MCF 10A (cell line): ENCODE measurements around the gene ACAP2. TPM values are rescaled to one million over a fixed set of nuclear protein-coding genes. Genes with fewer than 3 reads are reported as not detected.

Source experiments
- BruUV-seq: library from RNA; stranded (reverse); fragments of 400-500 nt; replicated peaks from 2 replicates; lab custom pipeline; 2021; lab: Mats Ljungman, UMichigan
- CTCF ChIA-PET: fragments of 300-600 bp; sonication (Branson Sonifier 250); formaldehyde crosslinking; extraction: SDS; loops from one replicate; lab custom pipeline; 2021; ENCODE audit warnings: antibody characterized with exemption, inconsistent platforms; lab: Yijun Ruan, JAX
- POLR2A ChIA-PET: fragments of 300-600, 350-650 bp; sonication (Branson Sonifier 250); formaldehyde crosslinking; extraction: SDS; loops from one replicate; lab custom pipeline; 2020; ENCODE audit warnings: antibody characterized with exemption, inconsistent platforms; lab: Yijun Ruan, JAX
- DNase-seq: peaks from one replicate; pipeline ENCODE4 v3.0.0-alpha.2; 2018; ENCODE audit not compliant: unreplicated experiment
- H3K27ac Mint-ChIP-seq: one replicate; pipeline ENCODE4 v1.8.0; 2022; ENCODE audit warnings: mild to moderate bottlenecking, low read depth, mixed read lengths; ENCODE audit not compliant: unreplicated experiment
- H3K27me3 Mint-ChIP-seq: one replicate; pipeline ENCODE4 v1.8.0; 2022; ENCODE audit warnings: mixed read lengths; ENCODE audit not compliant: insufficient read depth, unreplicated experiment
- H3K36me3 Mint-ChIP-seq: one replicate; pipeline ENCODE4 v1.8.0; 2022; ENCODE audit warnings: mild to moderate bottlenecking, moderate library complexity, mixed read lengths; ENCODE audit not compliant: insufficient read depth, unreplicated experiment
- H3K4me1 Mint-ChIP-seq: one replicate; pipeline ENCODE4 v1.8.0; 2022; ENCODE audit warnings: mixed read lengths; ENCODE audit not compliant: insufficient read depth, unreplicated experiment
- H3K4me3 Mint-ChIP-seq: one replicate; pipeline ENCODE4 v1.8.0; 2022; ENCODE audit warnings: mild to moderate bottlenecking, moderate library complexity, mixed read lengths; ENCODE audit not compliant: unreplicated experiment
- H3K9me3 Mint-ChIP-seq: one replicate; pipeline ENCODE4 v1.8.0; 2022; ENCODE audit warnings: mixed read lengths; ENCODE audit not compliant: unreplicated experiment
- CTCF ChIP-seq: fragments of 200-600 bp; IDR thresholded peaks from one replicate; pipeline ENCODE4 v1.8.0; 2022; ENCODE audit warnings: antibody characterized with exemption, mild to moderate bottlenecking; ENCODE audit not compliant: unreplicated experiment
- intact Hi-C: fragments of 100-400 bp; cut with micrococcal nuclease; formaldehyde crosslinking; loops from 2 replicates; pipeline ENCODE4 v1.14.1; 2022
- total RNA-seq: library from RNA; stranded (reverse); gene quantifications from 2 replicates; pipeline ENCODE4 v1.2.3, GENCODE V29; 2022

ACAP2 gene
- total RNA-seq, 1 experiment from 2014 or later = 53.2 TPM

- H3K4me3 Mint-ChIP-seq = no peak overlapping the region
- POLR2A ChIA-PET = interaction anchor here (0.5 kb wide), 1 partner anchor 232 kb away, joined by 3 read pairs; no protein-coding TSS in a partner anchor
Observed at GRCh38 chr3:195227871-195228270, 214.9 kb downstream of the ACAP2 start.

DNA sequence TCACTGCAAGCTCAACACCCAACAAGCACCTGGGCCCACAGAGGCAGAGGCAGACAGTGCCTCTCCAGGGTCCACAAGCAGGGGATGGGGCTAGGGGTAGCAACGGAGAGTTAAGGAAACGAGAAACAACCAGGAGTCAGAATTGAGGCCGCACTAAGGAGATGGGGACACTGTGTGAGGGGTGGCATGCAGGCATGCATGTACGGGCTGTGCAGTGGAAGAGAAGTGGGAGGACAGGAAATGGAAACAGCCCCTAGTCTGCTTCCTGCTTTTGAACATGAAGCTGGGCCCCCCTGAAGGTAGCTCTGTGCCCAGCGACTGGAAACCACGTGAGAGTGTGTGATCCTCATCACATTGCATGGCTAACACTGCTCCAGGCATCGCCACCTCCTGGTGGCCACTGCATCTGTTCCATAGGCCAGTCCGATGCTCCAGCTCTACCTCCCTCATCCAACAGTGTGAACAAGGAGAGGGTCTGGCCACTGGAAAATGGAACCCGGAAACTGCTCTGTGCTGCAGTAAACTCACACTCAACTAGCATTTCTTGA lies 215.8 kb downstream of the ACAP2 start:
- Mint-ChIP-seq H3K4me3 (no peak overlapping the region), H3K27me3 (no peaks in the 10 kb centered on the region), H3K9me3 (peaks cover 1% of the 10 kb centered on the region), H3K4me1 (peaks cover 9% of the 10 kb centered on the region), H3K36me3 (peaks cover 5% of the 10 kb centered on the region), H3K27ac (no peak overlapping the region)
- CTCF ChIA-PET = interaction anchor here (0.6 to 1.6 kb wide), 5 partner anchors 13 to 515 kb away, joined by 3 to 5 read pairs (median 3); no protein-coding TSS in a partner anchor
- no TSS peak for BruUV-seq
- intact Hi-C loops = no loop called here
- POLR2A ChIA-PET = no interaction called here
- no peak for TF ChIP-seq CTCF
- DNase-seq = no peak

More at GRCh38 chr3:195227871-195228270, 214.9 kb downstream of the ACAP2 start:
- peaks cover 7% of the 10 kb centered on the region for H3K4me1 Mint-ChIP-seq
- CTCF ChIA-PET = interaction anchor here (0.6 to 1.4 kb wide), 3 partner anchors 21 to 541 kb away, joined by 3 read pairs; no protein-coding TSS in a partner anchor
- DNase-seq = no peak
- BruUV-seq = no TSS peak
- intact Hi-C loops = no loop called here
- peaks cover 5% of the 10 kb centered on the region for H3K36me3 Mint-ChIP-seq
- no peak for TF ChIP-seq CTCF
- H3K9me3 Mint-ChIP-seq = peaks cover 8% of the 10 kb centered on the region
- H3K27ac Mint-ChIP-seq = no peak overlapping the region
- H3K27me3 Mint-ChIP-seq = no peaks in the 10 kb centered on the region

- H3K27ac Mint-ChIP-seq = no peak overlapping the region
- DNase-seq = no peak
- no peaks in the 10 kb centered on the region for H3K27me3 Mint-ChIP-seq
- intact Hi-C loops = no loop called here
- BruUV-seq = no TSS peak
- no peak overlapping the region for H3K4me3 Mint-ChIP-seq
- POLR2A ChIA-PET = no interaction called here
- peaks cover 9% of the 10 kb centered on the region for H3K4me1 Mint-ChIP-seq
- no peak for TF ChIP-seq CTCF
- H3K36me3 Mint-ChIP-seq = peaks cover 5% of the 10 kb centered on the region
- no peaks in the 10 kb centered on the region for H3K9me3 Mint-ChIP-seq
- CTCF ChIA-PET = interaction anchor here (0.6 to 1.6 kb wide), 6 partner anchors 14 to 516 kb away, joined by 3 to 5 read pairs (median 3); no protein-coding TSS in a partner anchor
Observed at GRCh38 chr3:195226445-195226844, 216.4 kb downstream of the ACAP2 start.

- Mint-ChIP-seq H3K4me3 (no peak overlapping the region), H3K4me1 (peaks cover 9% of the 10 kb centered on the region), H3K27ac (no peak overlapping the region), H3K36me3 (peaks cover 5% of the 10 kb centered on the region), H3K9me3 (no peaks in the 10 kb centered on the region), H3K27me3 (no peaks in the 10 kb centered on the region)
- CTCF ChIA-PET = interaction anchor here (0.6 to 0.8 kb wide), 2 partner anchors 235 to 554 kb away, joined by 3 to 4 read pairs; no protein-coding TSS in a partner anchor
- intact Hi-C loops = no loop called here
- no peak for TF ChIP-seq CTCF
- no peak for DNase-seq
- BruUV-seq = no TSS peak
- POLR2A ChIA-PET = interaction anchor here (0.5 kb wide), 1 partner anchor 194 kb away, joined by 3 read pairs; no protein-coding TSS in a partner anchor
Observed at GRCh38 chr3:195224980-195225580, 217.7 kb downstream of the ACAP2 start.
